ENCODE measurements around the gene PHACTR2.

The PHACTR2 gene

GRCh38 chr6:143742070-143742954, 64.5 kb downstream of the PHACTR2 start:
- DNase-seq (ENCODE audit: low spot score) = no peak

- DNase-seq (ENCODE audit: low spot score) = no peak
Measured at GRCh38 chr6:143742955-143743255, 65.1 kb downstream of the PHACTR2 start.

GRCh38 chr6:143743301-143744166, 65.8 kb downstream of the PHACTR2 start:
- DNase-seq (ENCODE audit: low spot score) = no peak

GRCh38 chr6:143744551-143745165, 66.9 kb downstream of the PHACTR2 start:
- no peak for DNase-seq (ENCODE audit: low spot score)

GRCh38 chr6:143745166-143746133, 67.7 kb downstream of the PHACTR2 start:
- DNase-seq (ENCODE audit: low spot score) = no peak

- DNase-seq (ENCODE audit: low spot score) = no peak
Measured at GRCh38 chr6:143746202-143747119, 68.7 kb downstream of the PHACTR2 start.

GRCh38 chr6:143747347-143747842, 69.6 kb downstream of the PHACTR2 start:
- DNase-seq (ENCODE audit: low spot score) = no peak

GRCh38 chr6:143749891-143750290, 72.1 kb downstream of the PHACTR2 start:
- no peak for DNase-seq (ENCODE audit: low spot score)

GRCh38 chr6:143750877-143751276, 73.1 kb downstream of the PHACTR2 start:
- DNase-seq (ENCODE audit: low spot score) = no peak

- no peak for DNase-seq (ENCODE audit: low spot score)
Measured at GRCh38 chr6:143752459-143752858, 74.7 kb downstream of the PHACTR2 start.

GRCh38 chr6:143753678-143754077, 75.9 kb downstream of the PHACTR2 start:
- DNase-seq (ENCODE audit: low spot score) = no peak

GRCh38 chr6:143754204-143754603, 76.4 kb downstream of the PHACTR2 start:
- no peak for DNase-seq (ENCODE audit: low spot score)

- no peak for DNase-seq (ENCODE audit: low spot score)
Measured at GRCh38 chr6:143755301-143755744, 77.6 kb downstream of the PHACTR2 start.

- DNase-seq (ENCODE audit: low spot score) = no peak
Measured at GRCh38 chr6:143757346-143757832, 79.6 kb downstream of the PHACTR2 start.

GRCh38 chr6:143758551-143758950, 80.8 kb downstream of the PHACTR2 start:
- DNase-seq (ENCODE audit: low spot score) = no peak

GRCh38 chr6:143759666-143760065, 81.9 kb downstream of the PHACTR2 start:
- no peak for DNase-seq (ENCODE audit: low spot score)

GRCh38 chr6:143761074-143761473, 83.3 kb downstream of the PHACTR2 start:
- no peak for DNase-seq (ENCODE audit: low spot score)

GRCh38 chr6:143762126-143762525, 84.4 kb downstream of the PHACTR2 start:
- no peak for DNase-seq (ENCODE audit: low spot score)

GRCh38 chr6:143765422-143766184, 87.8 kb downstream of the PHACTR2 start:
- no peak for DNase-seq (ENCODE audit: low spot score)
